Measurements from ENCODE around the gene TMTC4.

TMTC4 gene

DNA sequence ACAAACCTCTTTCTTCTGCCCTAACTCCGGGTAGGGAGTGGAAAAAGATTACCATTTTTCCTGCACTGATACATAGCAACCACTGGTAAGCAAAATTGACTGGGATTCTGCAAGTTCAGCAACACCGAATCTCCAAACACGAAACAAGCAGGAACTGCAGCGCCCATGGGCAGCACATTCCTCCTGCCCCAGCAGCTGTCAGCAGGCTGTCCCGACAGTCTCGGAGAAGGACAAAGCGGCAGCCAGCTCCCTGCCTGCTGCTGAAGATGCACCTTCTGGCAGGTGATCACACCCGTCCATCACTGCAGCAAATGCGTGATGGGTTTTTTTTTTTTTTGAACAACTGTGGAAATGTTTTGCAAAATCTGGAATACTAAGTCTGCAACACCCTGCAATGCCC, 6.7 kb downstream of the TMTC4 start:
- DNase-seq (ENCODE audit: low read depth in 2 of 2): no peak

DNA sequence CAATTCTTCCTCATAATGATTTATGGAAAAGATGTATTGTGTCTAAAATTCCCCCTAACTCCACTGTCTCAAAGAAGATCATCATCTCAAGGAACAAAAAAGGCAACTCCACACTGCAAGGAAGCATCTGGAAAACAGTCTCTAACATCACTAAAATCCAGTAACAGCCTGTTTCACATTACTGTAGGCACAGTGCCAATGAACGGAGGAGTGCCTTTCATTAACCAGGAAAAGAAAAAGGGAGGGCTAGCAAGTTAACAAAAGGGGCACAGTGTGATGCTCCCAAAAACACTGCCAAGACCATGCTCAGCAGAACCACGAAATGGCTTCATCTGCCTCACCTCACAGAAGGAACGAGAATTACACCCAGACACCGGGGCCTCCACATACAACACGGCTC, 8.5 kb downstream of the TMTC4 start:
- DNase-seq (ENCODE audit: low read depth in 2 of 2): no peak

- DNase-seq (ENCODE audit: low read depth in 2 of 2): no peak
These were observed 9.2 kb downstream of the TMTC4 start for GRCh38 chr13:100665403-100665802.

DNA sequence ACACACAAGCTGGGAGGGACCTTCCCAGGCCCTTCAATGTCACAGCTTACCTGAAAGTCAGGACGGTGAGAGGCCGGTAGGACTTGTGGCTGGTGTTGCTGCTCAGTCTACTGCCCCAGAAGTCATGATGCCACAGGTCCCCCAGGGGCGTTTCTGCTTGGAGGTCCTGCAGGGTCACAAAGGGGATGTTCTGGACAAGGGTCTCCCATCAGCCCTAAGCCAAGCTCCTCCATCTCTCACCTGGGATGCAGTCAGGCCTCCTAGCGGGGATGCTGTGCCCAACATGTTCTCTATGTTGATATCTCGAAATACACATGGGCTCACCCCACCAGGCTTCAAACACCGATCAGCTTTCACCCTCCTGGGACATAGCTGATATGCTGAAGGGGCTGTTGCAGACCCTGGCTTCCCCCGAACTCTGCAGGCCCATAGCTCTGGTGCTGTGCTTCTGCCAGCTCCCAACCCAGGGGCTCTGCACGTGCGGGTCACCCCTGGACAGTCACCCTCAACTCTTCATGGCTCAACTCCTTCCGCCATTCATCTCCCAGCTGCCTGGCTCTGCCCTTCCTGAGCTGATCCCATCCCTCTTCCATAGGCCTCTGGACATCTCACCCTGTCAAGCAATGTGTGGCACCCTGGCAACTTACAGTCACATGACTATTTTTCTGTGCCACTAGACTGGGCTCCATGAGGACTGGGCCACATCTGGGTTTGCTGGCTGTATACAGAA, 10.3 kb downstream of the TMTC4 start:
- DNase-seq (ENCODE audit: low read depth in 2 of 2): no peak

GRCh38 chr13:100662468-100663211, 12.0 kb downstream of the TMTC4 start:
- no peak for DNase-seq (ENCODE audit: low read depth in 2 of 2)

- DNase-seq (ENCODE audit: low read depth in 2 of 2): no peak
These were observed 13.8 kb downstream of the TMTC4 start for GRCh38 chr13:100660761-100661160.

GRCh38 chr13:100659578-100659977, 15.0 kb downstream of the TMTC4 start:
- no peak for DNase-seq (ENCODE audit: low read depth in 2 of 2)

- DNase-seq (ENCODE audit: low read depth in 2 of 2): no peak
These were observed 16.2 kb downstream of the TMTC4 start for GRCh38 chr13:100658363-100658762.

DNA sequence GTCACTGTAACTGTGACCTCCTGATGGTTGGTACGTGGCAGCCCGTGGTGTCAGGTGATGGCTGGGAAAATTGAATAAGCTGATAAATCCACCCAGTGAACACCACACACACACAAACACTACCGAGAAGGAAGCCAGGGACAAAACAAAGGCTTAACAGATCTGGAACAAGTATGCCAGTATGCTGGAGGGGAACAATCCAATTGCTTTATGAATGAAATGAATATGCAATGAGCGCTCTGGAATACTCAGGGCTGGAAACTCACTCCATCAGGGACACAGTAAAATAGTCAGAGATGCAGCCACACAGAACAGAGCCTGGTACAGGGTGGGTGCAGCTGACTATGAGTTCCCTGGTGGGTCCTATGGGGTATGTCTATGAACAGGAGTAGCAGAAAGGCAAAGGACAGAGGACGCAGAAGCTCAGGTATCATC, 16.7 kb downstream of the TMTC4 start:
- no peak for DNase-seq (ENCODE audit: low read depth in 2 of 2)

GRCh38 chr13:100652510-100652909, 22.1 kb downstream of the TMTC4 start:
- DNase-seq (ENCODE audit: low read depth in 2 of 2): no peak

DNA sequence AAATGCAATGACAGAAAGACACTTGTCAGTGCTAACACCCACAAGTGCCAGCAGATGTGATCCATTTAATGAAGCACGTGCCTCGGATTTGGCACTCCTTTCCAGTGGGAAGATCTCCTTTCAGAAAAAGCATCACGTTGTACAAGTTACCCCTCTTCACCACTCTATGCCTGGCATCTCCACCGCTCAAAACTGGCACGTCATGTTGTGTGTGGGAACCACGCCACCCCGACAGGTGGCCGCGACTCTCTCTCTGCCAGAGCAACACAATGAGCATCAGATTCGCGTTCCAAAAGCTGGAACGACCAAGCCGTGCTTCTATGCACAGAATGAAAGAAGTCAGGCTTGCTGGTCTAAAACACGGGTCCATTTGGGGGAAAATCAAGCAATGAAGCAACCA, 24.3 kb downstream of the TMTC4 start:
- no peak for DNase-seq (ENCODE audit: low read depth in 2 of 2)

DNA sequence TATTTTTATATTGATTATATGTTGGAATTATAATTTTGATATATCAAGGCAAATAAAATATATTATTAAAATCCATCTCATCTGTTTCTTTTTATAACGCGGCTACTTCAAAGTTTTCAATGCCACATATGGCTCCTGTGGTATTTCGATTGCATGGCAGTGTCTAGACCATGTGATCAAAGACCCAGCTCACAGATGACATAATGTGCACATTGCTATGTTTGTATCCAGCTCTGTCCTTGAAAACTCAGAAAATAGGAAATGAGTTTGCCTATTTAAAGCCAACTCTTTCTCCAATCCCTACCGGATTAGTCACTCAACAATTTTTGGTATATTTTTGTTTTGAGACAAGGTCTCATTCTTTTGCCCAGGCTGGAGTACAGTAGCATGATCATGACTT, 26.2 kb downstream of the TMTC4 start:
- DNase-seq (ENCODE audit: low read depth in 2 of 2): no peak

- no peak for DNase-seq (ENCODE audit: low read depth in 2 of 2)
These were observed 27.7 kb downstream of the TMTC4 start for GRCh38 chr13:100646871-100647270.

DNA sequence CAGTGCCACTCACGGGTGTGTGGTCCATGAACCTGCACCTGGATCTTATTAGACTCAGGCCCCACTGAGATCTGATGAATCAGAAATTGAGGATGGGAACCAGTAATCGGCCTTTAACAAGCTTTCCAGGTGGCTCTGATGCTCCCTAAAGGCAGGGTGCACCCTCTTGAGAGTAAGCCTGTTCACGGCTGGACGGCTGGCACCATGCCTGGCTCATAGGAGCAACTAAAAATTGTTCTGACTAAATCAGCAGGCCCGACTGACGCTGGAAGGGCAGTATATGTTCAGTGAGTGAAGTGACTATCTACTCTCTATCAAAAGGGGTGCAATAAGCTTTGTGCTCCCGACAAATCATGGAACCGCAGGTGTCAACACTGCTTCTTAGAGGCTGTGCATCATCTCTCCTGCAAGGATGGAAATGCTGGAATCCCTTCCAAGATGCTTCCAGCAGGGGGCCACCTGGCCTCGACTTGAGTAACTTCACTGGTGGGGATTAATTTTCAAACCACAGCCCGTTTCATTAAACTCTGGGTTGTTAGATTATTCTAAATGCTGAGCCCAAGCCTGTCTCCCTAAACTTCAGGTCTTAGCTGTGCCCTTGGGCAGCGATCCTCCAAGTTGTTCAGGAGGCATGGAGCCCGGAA, 28.4 kb downstream of the TMTC4 start:
- DNase-seq (ENCODE audit: low read depth in 2 of 2): no peak

GRCh38 chr13:100645382-100645781, 29.2 kb downstream of the TMTC4 start:
- no peak for DNase-seq (ENCODE audit: low read depth in 2 of 2)

DNA sequence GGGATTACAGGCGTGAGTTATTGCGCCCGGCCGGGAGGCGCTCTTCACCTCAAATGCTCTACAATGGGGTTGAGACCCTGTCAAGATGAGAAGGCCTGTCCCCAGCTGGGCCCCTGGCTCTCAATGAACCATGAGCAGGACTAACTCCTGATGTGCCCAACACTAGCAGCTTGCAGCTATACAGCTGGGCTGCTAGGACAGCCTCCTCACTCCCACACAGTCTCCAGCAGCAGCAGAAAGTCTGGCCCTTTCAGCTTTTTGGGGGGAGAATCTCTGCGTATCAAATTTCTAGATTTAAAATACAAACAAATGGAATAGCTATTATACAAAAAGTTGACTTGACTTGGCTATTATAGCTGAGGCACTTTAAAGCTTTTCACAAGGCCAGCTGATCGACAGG, 30.2 kb downstream of the TMTC4 start:
- DNase-seq (ENCODE audit: low read depth in 2 of 2): no peak

DNA sequence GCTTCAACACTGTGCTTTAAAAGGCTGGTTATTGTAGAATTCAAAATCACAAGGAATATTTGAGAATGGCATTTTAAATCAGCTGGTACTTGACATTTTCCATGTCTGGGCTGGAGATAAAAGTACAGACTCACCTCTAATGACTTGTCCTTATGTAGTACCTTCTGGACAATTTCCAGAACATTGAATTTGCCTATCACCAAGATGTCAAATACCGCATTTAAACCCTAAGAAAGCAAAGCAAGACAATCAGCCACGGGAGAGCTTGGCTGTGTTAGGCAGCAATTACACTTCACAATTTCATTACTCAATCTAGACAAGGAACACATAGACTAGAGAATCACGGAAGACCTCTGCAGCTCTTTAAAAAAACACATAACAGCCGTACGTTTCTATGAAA, 36.8 kb downstream of the TMTC4 start:
- no peak for DNase-seq (ENCODE audit: low read depth in 2 of 2)

- no peak for DNase-seq (ENCODE audit: low read depth in 2 of 2)
These were observed 37.2 kb downstream of the TMTC4 start for GRCh38 chr13:100637380-100637779.

GRCh38 chr13:100636441-100636840, 38.2 kb downstream of the TMTC4 start:
- no peak for DNase-seq (ENCODE audit: low read depth in 2 of 2)

DNA sequence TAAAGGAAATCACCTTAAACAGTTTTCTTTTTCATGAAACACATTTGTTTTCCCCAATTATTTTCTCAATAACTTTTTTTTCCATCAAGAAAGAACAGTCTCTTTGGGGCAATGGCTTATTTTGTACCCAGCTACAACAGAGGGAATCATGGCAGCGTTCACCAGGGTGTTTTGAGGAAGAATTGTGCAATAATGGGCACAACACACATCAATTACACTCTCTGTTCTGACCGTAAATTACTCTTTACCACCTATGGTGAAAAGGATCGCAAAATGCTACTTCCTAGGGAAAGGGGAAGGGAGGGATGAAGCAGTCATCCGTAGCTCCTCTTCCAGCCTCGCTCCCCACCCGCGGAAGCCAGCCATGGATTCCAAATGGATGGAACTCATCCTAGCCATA, 38.6 kb downstream of the TMTC4 start:
- DNase-seq (ENCODE audit: low read depth in 2 of 2): no peak

- DNase-seq (ENCODE audit: low read depth in 2 of 2): no peak
These were observed 39.9 kb downstream of the TMTC4 start for GRCh38 chr13:100634696-100635095.

DNA sequence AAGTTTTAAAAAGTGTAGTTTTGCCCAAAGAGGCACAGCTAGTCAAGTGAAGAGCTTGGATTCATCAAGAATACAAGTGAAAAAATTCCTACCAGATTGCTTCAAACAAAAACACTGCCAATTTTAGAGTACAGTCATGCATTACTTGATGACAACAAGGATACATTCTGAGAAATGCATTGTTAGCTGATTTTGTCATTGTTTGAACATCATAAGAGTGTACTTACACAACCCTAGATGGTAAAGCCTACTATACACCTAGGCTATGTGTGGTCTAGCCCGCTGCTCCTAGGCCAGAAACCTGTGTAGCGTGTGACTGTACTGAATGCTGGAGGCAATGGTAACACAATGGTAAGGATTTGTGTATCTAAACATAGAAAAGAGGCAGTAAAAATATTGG, 41.1 kb downstream of the TMTC4 start:
- DNase-seq (ENCODE audit: low read depth in 2 of 2): no peak

GRCh38 chr13:100630555-100630954, 44.0 kb downstream of the TMTC4 start:
- no peak for DNase-seq (ENCODE audit: low read depth in 2 of 2)
